Vagina (tissue), 2 donors: Measurements from ENCODE around the gene BRSK2.

Experiments used
- CTCF ChIP-seq, 3 experiments: fragments of 450-650 bp in 2 of 3; fragments of 200-600 bp in 1 of 3; sonication (generic) in 1 of 3; IDR thresholded peaks; one replicate each; pipeline ENCODE4 v1.5.1; 2017 to 2019; ENCODE audit warnings: antibody characterized with exemption in 3 of 3, mild to moderate bottlenecking in 2 of 3, moderate library complexity in 2 of 3
- POLR2A ChIP-seq, 2 donors: fragments of 450-650 bp; IDR thresholded peaks; one replicate each; pipeline ENCODE4 v1.6.1; 2017; ENCODE audit warnings: antibody characterized with exemption in 2 of 2, mild to moderate bottlenecking in 2 of 2, moderate library complexity in 2 of 2
- POLR2AphosphoS5 ChIP-seq, 2 donors: sonication (generic); formaldehyde crosslinking; IDR thresholded peaks; one replicate each; pipeline ENCODE4 v1.9.0; 2017; ENCODE audit warnings: antibody characterized with exemption in 2 of 2, mild to moderate bottlenecking in 2 of 2, low read depth in 1 of 2; ENCODE audit not compliant: insufficient read depth in 1 of 2

DNA sequence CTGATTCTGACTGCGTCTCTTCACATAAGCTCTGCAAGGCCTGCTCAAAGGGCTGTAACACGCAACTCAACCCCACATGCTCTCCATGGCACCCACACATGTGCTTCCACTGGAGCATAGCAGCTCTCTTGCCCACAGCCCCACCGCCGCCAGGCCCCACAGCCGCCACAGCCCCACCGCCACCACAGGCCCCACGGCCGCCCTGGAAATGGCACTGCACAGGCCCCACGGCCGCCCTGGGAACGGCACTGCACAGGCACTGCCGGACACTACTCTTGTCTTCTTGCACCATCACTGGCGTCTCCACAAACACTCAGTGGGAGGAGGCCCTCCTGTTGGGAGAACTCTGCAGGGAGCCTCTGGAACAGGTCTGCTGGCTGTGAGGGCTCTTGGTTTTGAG lies 88.3 kb downstream of the BRSK2 start:
- TF ChIP-seq CTCF (IDR thresholded peaks at IDR 0.05) (no peak), POLR2AphosphoS5 (IDR thresholded peaks at IDR 0.05; ENCODE audit: insufficient read depth in 1 of 2, low read depth in 1 of 2) (no peak), POLR2A (IDR thresholded peaks at IDR 0.05) (no peak)
